H9 (cell line): Measurements from ENCODE around the gene KRTAP2-3. TPM values are rescaled to one million over a fixed set of nuclear protein-coding genes. Genes with fewer than 3 reads are reported as not detected.

Experiments
- DNase-seq: peaks from one replicate; pipeline ENCODE4 v3.0.0-alpha.2; 2017
- H2AFZ ChIP-seq: one replicate; pipeline ENCODE4 v1.6.1; 2013; ENCODE audit warnings: mild to moderate bottlenecking, low read length, control low read depth, moderate library complexity
- H2AK5ac ChIP-seq: 2 replicates; pipeline ENCODE4 v1.6.1; 2013; ENCODE audit warnings: low read length, control low read depth, mixed read lengths; ENCODE audit not compliant: insufficient read length
- H2BK120ac ChIP-seq: one replicate; pipeline ENCODE4 v1.6.1; 2013; ENCODE audit warnings: low read depth, mild to moderate bottlenecking, low read length, control low read depth, inconsistent platforms; ENCODE audit not compliant: poor library complexity, severe bottlenecking
- H2BK12ac ChIP-seq: 2 replicates; pipeline ENCODE4 v1.6.1; 2013; ENCODE audit warnings: low read length, control low read depth, mixed read lengths, low read depth; ENCODE audit not compliant: insufficient read length
- H2BK15ac ChIP-seq: 2 replicates; pipeline ENCODE4 v1.6.1; 2013; ENCODE audit warnings: low read depth, low read length, control low read depth
- H2BK20ac ChIP-seq: one replicate; pipeline ENCODE4 v1.6.1; 2013; ENCODE audit warnings: low read depth, mild to moderate bottlenecking, low read length, control low read depth, inconsistent platforms; ENCODE audit not compliant: poor library complexity, severe bottlenecking
- H2BK5ac ChIP-seq: 2 replicates; pipeline ENCODE4 v1.6.1; 2013; ENCODE audit warnings: low read length, control low read depth, mixed read lengths; ENCODE audit not compliant: insufficient read length
- H3K14ac ChIP-seq: 2 replicates; pipeline ENCODE4 v1.6.1; 2013; ENCODE audit warnings: low read length, control low read depth; ENCODE audit not compliant: insufficient read depth
- H3K18ac ChIP-seq: 2 replicates; pipeline ENCODE4 v1.6.1; 2013; ENCODE audit warnings: low read depth, mild to moderate bottlenecking, mixed read lengths, low read length, control low read depth; ENCODE audit not compliant: insufficient read length
- H3K23ac ChIP-seq: 2 replicates; pipeline ENCODE4 v1.6.1; 2013; ENCODE audit warnings: low read length, control low read depth, mixed read lengths, low read depth; ENCODE audit not compliant: insufficient read length
- H3K23me2 ChIP-seq: 2 replicates; pipeline ENCODE4 v1.6.1; 2013; ENCODE audit warnings: low read depth, mild to moderate bottlenecking, mixed read lengths, low read length, control low read depth; ENCODE audit not compliant: insufficient read length, poor library complexity, severe bottlenecking
- H3K27ac ChIP-seq: 2 replicates; pipeline ENCODE4 v1.5.1; 2013; ENCODE audit warnings: low read length, control low read depth, mixed read lengths, low read depth; ENCODE audit not compliant: insufficient read length
- H3K27me3 ChIP-seq: 2 replicates; pipeline ENCODE4 v1.6.1; 2013; ENCODE audit warnings: low read length, control low read depth, inconsistent platforms; ENCODE audit not compliant: insufficient read depth
- H3K4ac ChIP-seq: 2 replicates; pipeline ENCODE4 v1.6.1; 2013; ENCODE audit warnings: low read depth, mild to moderate bottlenecking, control low read depth, inconsistent platforms, low read length, moderate library complexity
- H3K4me1 ChIP-seq: 2 replicates; pipeline ENCODE4 v1.6.1; 2013; ENCODE audit warnings: low read length, control low read depth, inconsistent platforms; ENCODE audit not compliant: insufficient read depth
- H3K4me2 ChIP-seq: 2 replicates; pipeline ENCODE4 v1.6.1; 2013; ENCODE audit warnings: low read length, control low read depth, mixed read lengths; ENCODE audit not compliant: insufficient read length, insufficient read depth
- H3K56ac ChIP-seq: 2 replicates; pipeline ENCODE4 v1.6.1; 2013; ENCODE audit warnings: low read depth, mild to moderate bottlenecking, mixed read lengths, low read length, control low read depth; ENCODE audit not compliant: insufficient read length
- H3K79me1 ChIP-seq: 2 replicates; pipeline ENCODE4 v1.6.1; 2013; ENCODE audit warnings: low read depth, mild to moderate bottlenecking, moderate library complexity, low read length, control low read depth, inconsistent platforms; ENCODE audit not compliant: insufficient read depth, poor library complexity, severe bottlenecking
- H3K79me2 ChIP-seq: 2 replicates; pipeline ENCODE4 v1.6.1; 2013; ENCODE audit warnings: low read length, control low read depth, inconsistent platforms; ENCODE audit not compliant: insufficient read depth
- H3K9ac ChIP-seq: 2 replicates; pipeline ENCODE4 v1.6.1; 2013; ENCODE audit warnings: low read length, control low read depth, mixed read lengths; ENCODE audit not compliant: insufficient read length; ENCODE audit errors: extremely low read depth
- H3K9me3 ChIP-seq: one replicate; pipeline ENCODE4 v1.6.1; 2013; ENCODE audit warnings: low read depth, low read length, inconsistent platforms; ENCODE audit not compliant: control insufficient read depth
- H3T11ph ChIP-seq: one replicate; pipeline ENCODE4 v1.6.1; 2013; ENCODE audit warnings: mild to moderate bottlenecking, low read length, control low read depth, inconsistent platforms
- H4K20me1 ChIP-seq: one replicate; pipeline ENCODE4 v1.6.1; 2013; ENCODE audit not compliant: control insufficient read depth, insufficient read length, insufficient read depth
- H4K5ac ChIP-seq: 2 replicates; pipeline ENCODE4 v1.6.1; 2013; ENCODE audit warnings: low read depth, mild to moderate bottlenecking, mixed read lengths, low read length, control low read depth; ENCODE audit not compliant: insufficient read length
- H4K8ac ChIP-seq: replicated peaks from 2 replicates; pipeline ENCODE4 v1.6.1; 2013; ENCODE audit warnings: low read length, control low read depth, mixed read lengths, low read depth; ENCODE audit not compliant: insufficient read length
- H4K91ac ChIP-seq: 2 replicates; pipeline ENCODE4 v1.6.1; 2013; ENCODE audit warnings: low read depth, mild to moderate bottlenecking, moderate library complexity, mixed read lengths, low read length, control low read depth; ENCODE audit not compliant: insufficient read length
- H3K27ac Mint-ChIP-seq, 3 experiments: 2 replicates in 2 of 3; 3 replicates in 1 of 3; pipeline ENCODE4 v1.8.0; 2020 to 2021; ENCODE audit warnings: mixed read lengths in 3 of 3, mild to moderate bottlenecking in 1 of 3, moderate library complexity in 1 of 3
- H3K27me3 Mint-ChIP-seq: 2 replicates; pipeline ENCODE4 v1.8.0; 2021; ENCODE audit warnings: low read depth, mild to moderate bottlenecking, moderate library complexity, mixed read lengths
- H3K36me3 Mint-ChIP-seq, 3 experiments: 2 replicates in 2 of 3; 3 replicates in 1 of 3; pipeline ENCODE4 v1.8.0; 2020 to 2021; ENCODE audit warnings: low read depth in 3 of 3, mixed read lengths in 3 of 3; ENCODE audit not compliant: insufficient read depth in 1 of 3
- H3K4me1 Mint-ChIP-seq, 2 experiments: 2 replicates each; pipeline ENCODE4 v1.8.0; 2020; ENCODE audit warnings: mixed read lengths in 2 of 2
- H3K4me3 Mint-ChIP-seq, 2 experiments: 2 replicates in 1 of 2; 3 replicates in 1 of 2; pipeline ENCODE4 v1.8.0; 2020 to 2021; ENCODE audit warnings: mild to moderate bottlenecking in 2 of 2, mixed read lengths in 2 of 2, moderate library complexity in 1 of 2
- H3K9me3 Mint-ChIP-seq, 2 experiments: 2 replicates in 1 of 2; 3 replicates in 1 of 2; pipeline ENCODE4 v1.8.0; 2020; ENCODE audit warnings: mild to moderate bottlenecking in 2 of 2, mixed read lengths in 2 of 2, moderate library complexity in 1 of 2
- WGBS: extraction: QIAGEN DNeasy Blood & Tissue Kit; methylation state at CpG from one replicate; pipeline ENCODE4 v1.1.7; 2013; ENCODE audit warnings: missing lambda C conversion rate, low lambda C conversion rate, mixed read lengths; ENCODE audit not compliant: insufficient read length; ENCODE audit errors: extremely low coverage; 5-methylcytosine and 5-hydroxymethylcytosine counted together
- total RNA-seq: library from RNA; stranded (reverse); gene quantifications from 2 replicates; pipeline ENCODE4 v1.2.1, GENCODE V29; 2021
- TF ChIP-seq, protein P1 (sequence below): fragments of 200-600 bp; sonication (generic); conservative IDR thresholded peaks from 3 replicates; pipeline ENCODE4 v1.8.0; 2021; ENCODE audit warnings: antibody characterized with exemption, mild to moderate bottlenecking

KRTAP2-3 gene
- total RNA-seq, 1 experiment from 2014 or later = not detected

DNA sequence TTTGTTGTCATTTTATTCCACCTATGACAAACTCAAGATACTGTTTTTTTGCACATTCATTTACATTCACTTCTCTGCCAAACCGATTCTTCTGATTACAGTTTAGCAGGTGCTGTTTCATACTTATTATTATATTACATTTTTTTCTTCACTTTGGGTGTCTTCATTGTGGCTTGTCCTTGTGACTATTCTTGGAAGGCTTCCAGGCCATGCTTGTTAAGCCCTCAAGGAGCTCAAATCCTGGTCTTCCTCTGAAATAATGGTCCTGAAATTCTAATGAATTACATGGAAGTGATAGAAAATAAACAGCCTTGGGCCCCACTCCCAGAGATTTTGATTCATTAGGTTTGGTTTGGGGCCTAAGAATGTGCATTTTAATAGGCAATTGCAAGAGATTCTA lies 4.4 kb upstream of the KRTAP2-3 start:
- H3K27ac Mint-ChIP-seq = no peak overlapping the region

More for the DNA sequence above, 4.4 kb upstream of the KRTAP2-3 start:
- Mint-ChIP-seq H3K4me3 (no peak overlapping the region), H3K9me3 (no peaks in the 10 kb centered on the region), H3K27me3 (no peaks in the 10 kb centered on the region), H3K36me3 (no peaks in the 10 kb centered on the region), H3K4me1 (peaks cover 2 to 11% of the 10 kb centered on the region in 2 experiments)
- Histone ChIP-seq H3K56ac (no peak overlapping the region), H2BK120ac (no peak overlapping the region), H3K4ac (no peak overlapping the region), H3K27ac (no peak overlapping the region), H3K9me3 (no peaks in the 10 kb centered on the region), H4K8ac (no peak overlapping the region), H3K23ac (no peak overlapping the region), H3K9ac (no peak overlapping the region), H3K79me2 (no peaks in the 10 kb centered on the region), H2AK5ac (no peak overlapping the region), H3K18ac (no peak overlapping the region), H4K91ac (no peak overlapping the region), H4K20me1 (no peaks in the 10 kb centered on the region), H4K5ac (no peak overlapping the region), H3K4me1 (no peaks in the 10 kb centered on the region), H3T11ph (no peak overlapping the region), H3K27me3 (no peaks in the 10 kb centered on the region), H3K79me1 (no peaks in the 10 kb centered on the region), H3K14ac (no peak overlapping the region), H3K4me2 (no peak overlapping the region), H3K23me2 (no peaks in the 10 kb centered on the region), H2BK20ac (no peak overlapping the region), H2BK15ac (no peak overlapping the region), H2AFZ (no peak overlapping the region), H2BK5ac (no peak overlapping the region), H2BK12ac (no peak overlapping the region)
- DNase-seq = no peak
- no CpG with 5 or more reads among the region's 1 CpG for WGBS
- TF ChIP-seq, protein P1, sequence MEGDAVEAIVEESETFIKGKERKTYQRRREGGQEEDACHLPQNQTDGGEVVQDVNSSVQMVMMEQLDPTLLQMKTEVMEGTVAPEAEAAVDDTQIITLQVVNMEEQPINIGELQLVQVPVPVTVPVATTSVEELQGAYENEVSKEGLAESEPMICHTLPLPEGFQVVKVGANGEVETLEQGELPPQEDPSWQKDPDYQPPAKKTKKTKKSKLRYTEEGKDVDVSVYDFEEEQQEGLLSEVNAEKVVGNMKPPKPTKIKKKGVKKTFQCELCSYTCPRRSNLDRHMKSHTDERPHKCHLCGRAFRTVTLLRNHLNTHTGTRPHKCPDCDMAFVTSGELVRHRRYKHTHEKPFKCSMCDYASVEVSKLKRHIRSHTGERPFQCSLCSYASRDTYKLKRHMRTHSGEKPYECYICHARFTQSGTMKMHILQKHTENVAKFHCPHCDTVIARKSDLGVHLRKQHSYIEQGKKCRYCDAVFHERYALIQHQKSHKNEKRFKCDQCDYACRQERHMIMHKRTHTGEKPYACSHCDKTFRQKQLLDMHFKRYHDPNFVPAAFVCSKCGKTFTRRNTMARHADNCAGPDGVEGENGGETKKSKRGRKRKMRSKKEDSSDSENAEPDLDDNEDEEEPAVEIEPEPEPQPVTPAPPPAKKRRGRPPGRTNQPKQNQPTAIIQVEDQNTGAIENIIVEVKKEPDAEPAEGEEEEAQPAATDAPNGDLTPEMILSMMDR = no peak
